Left ventricle myocardium inferior (tissue), 1 donor: ENCODE results near the gene P2RY8. TPM values are rescaled to one million over a fixed set of nuclear protein-coding genes. Genes with fewer than 3 reads are reported as not detected.

Source experiments
- DNase-seq: peaks from one replicate; pipeline ENCODE4 v3.0.0-alpha.2; 2020
- H3K27ac ChIP-seq: fragments of 200-600 bp; replicated peaks from 2 replicates; pipeline ENCODE4 v1.8.0; 2021
- H3K27me3 ChIP-seq: fragments of 200-600 bp; 2 replicates; pipeline ENCODE4 v1.8.0; 2021; ENCODE audit warnings: low read depth
- H3K36me3 ChIP-seq: fragments of 200-600 bp; 2 replicates; pipeline ENCODE4 v1.8.0; 2021
- H3K4me1 ChIP-seq: fragments of 200-600 bp; 2 replicates; pipeline ENCODE4 v1.8.0; 2021
- H3K4me3 ChIP-seq: fragments of 200-600 bp; 2 replicates; pipeline ENCODE4 v1.8.0; 2021; ENCODE audit warnings: mild to moderate bottlenecking, moderate library complexity
- H3K9me3 ChIP-seq: fragments of 200-600 bp; replicated peaks from 2 replicates; pipeline ENCODE4 v1.8.0; 2021
- intact Hi-C: fragments of 100-400 bp; cut with micrococcal nuclease; formaldehyde crosslinking; loops from one replicate; pipeline ENCODE4 v1.11.0; 2022
- total RNA-seq: library from RNA; stranded (reverse); fragmentation: NEBNext Ultra II Directional; extraction: Animal tissue kit (Norgen Biotek cat#: 25700); gene quantifications from one replicate; pipeline ENCODE4 v1.2.1, GENCODE V29; 2021
- TF ChIP-seq, protein P1 (sequence below): fragments of 200-600 bp; IDR thresholded peaks from 2 replicates; pipeline ENCODE4 v1.8.0; 2021; ENCODE audit warnings: antibody characterized with exemption, mild to moderate bottlenecking, borderline replicate concordance
- donor health status: DM: no; HTN: yes; CAD: no; lungs with severe emphysema.

P2RY8 gene
- total RNA-seq, 1 donor from 2014 or later = 1.9 TPM

DNA sequence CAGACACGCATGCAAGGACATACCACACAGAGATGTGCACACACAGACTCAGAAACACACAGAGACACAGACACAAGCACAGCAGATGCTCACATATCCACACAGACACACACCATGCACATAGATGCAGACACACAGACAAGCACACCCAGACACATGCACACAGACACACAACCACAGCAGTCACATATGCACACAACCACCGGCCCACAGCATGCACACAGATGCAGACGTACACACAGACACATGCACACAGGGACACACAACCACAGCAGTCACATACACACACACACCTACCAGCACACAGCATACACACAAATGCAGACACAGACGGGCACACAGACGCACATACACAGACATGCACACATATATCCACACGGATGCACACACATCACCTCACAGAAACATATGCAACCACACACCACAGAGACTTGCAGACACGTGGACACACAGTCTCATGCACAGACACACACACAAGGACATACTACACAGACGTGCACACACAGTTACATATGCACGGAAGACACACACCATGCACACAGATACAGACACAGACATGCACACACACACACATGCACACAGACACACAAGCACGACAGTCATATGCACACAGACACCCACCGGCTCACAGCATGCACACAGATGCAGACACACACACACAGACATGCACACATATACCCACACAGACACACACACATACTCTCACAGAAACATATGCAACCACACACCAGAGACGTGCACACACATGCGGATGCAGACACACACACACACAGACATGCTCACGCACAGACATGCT, 119.8 kb downstream of the P2RY8 start:
- intact Hi-C loops = no loop called here
- H3K27me3 ChIP-seq = no peaks in the 10 kb centered on the region
- peaks cover 56% of the 10 kb centered on the region for H3K36me3 ChIP-seq
- no peak for DNase-seq
- TF ChIP-seq, protein P1, sequence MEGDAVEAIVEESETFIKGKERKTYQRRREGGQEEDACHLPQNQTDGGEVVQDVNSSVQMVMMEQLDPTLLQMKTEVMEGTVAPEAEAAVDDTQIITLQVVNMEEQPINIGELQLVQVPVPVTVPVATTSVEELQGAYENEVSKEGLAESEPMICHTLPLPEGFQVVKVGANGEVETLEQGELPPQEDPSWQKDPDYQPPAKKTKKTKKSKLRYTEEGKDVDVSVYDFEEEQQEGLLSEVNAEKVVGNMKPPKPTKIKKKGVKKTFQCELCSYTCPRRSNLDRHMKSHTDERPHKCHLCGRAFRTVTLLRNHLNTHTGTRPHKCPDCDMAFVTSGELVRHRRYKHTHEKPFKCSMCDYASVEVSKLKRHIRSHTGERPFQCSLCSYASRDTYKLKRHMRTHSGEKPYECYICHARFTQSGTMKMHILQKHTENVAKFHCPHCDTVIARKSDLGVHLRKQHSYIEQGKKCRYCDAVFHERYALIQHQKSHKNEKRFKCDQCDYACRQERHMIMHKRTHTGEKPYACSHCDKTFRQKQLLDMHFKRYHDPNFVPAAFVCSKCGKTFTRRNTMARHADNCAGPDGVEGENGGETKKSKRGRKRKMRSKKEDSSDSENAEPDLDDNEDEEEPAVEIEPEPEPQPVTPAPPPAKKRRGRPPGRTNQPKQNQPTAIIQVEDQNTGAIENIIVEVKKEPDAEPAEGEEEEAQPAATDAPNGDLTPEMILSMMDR = no peak
- no peaks in the 10 kb centered on the region for H3K4me1 ChIP-seq
- H3K4me3 ChIP-seq = no peak overlapping the region
- H3K27ac ChIP-seq = no peak overlapping the region
- peaks cover 14% of the 10 kb centered on the region for H3K9me3 ChIP-seq

DNA sequence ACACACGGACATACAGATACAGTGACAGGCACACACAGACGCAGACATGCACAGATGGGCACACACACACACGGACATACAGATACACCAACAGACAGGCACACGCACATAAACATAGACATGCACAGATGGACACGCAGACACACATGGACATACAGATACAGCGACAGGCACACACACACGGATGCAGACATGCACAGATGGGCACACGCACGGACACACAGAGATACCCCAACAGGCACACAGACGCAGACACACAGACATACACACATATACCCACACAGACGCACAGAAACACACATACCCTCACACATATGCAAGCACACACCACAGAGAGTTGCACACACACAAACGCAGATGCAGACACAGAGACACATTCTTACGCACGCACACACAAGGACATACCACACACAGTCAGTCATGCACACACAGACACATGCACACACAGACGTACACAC, 120.6 kb downstream of the P2RY8 start:
- Histone ChIP-seq H3K36me3 (peaks cover 55% of the 10 kb centered on the region), H3K27ac (no peak overlapping the region), H3K4me1 (no peaks in the 10 kb centered on the region), H3K4me3 (no peak overlapping the region), H3K27me3 (no peaks in the 10 kb centered on the region), H3K9me3 (peaks cover 8% of the 10 kb centered on the region)
- TF ChIP-seq, protein P1 = no peak
- no peak for DNase-seq
- intact Hi-C loops = no loop called here

Other genes starting within 250 kb of the P2RY8 start
- 6.9 TPM for gene IL3RA, start 200.4 kb downstream of the P2RY8 start, total RNA-seq
- gene SLC25A6, start 145.1 kb downstream of the P2RY8 start, total RNA-seq = 158 TPM
- gene ASMTL, start 84.3 kb downstream of the P2RY8 start, total RNA-seq = 36.5 TPM
- gene AKAP17A, start 54.4 kb upstream of the P2RY8 start, total RNA-seq = 15.8 TPM
- gene ASMT, start 77.9 kb upstream of the P2RY8 start, total RNA-seq = not detected